ENCODE results near the gene INSC.

INSC gene

GRCh38 chr11:15217416-15217815 lies 102.7 kb downstream of the INSC start:
- DNase-seq (ENCODE audit: low read depth), result no peak

GRCh38 chr11:15222777-15223176 lies 108.1 kb downstream of the INSC start:
- no peak for DNase-seq (ENCODE audit: low read depth)

GRCh38 chr11:15223318-15223717 lies 108.6 kb downstream of the INSC start:
- no peak for DNase-seq (ENCODE audit: low read depth)

- DNase-seq (ENCODE audit: low read depth), result no peak
Measured at GRCh38 chr11:15224466-15224865, 109.7 kb downstream of the INSC start.

- DNase-seq (ENCODE audit: low read depth), result no peak
Measured at GRCh38 chr11:15227011-15227410, 112.3 kb downstream of the INSC start.

GRCh38 chr11:15228331-15228849 lies 113.7 kb downstream of the INSC start:
- no peak for DNase-seq (ENCODE audit: low read depth)

GRCh38 chr11:15229069-15229468 lies 114.3 kb downstream of the INSC start:
- no peak for DNase-seq (ENCODE audit: low read depth)

GRCh38 chr11:15232496-15232895 lies 117.8 kb downstream of the INSC start:
- no peak for DNase-seq (ENCODE audit: low read depth)

GRCh38 chr11:15233371-15234165 lies 118.8 kb downstream of the INSC start:
- no peak for DNase-seq (ENCODE audit: low read depth)

- DNase-seq (ENCODE audit: low read depth), result no peak
Measured at GRCh38 chr11:15234796-15235195, 120.1 kb downstream of the INSC start.

GRCh38 chr11:15236559-15236958 lies 121.8 kb downstream of the INSC start:
- DNase-seq (ENCODE audit: low read depth), result no peak

GRCh38 chr11:15238856-15239255 lies 124.1 kb downstream of the INSC start:
- no peak for DNase-seq (ENCODE audit: low read depth)

GRCh38 chr11:15248749-15249148 lies 134.0 kb downstream of the INSC start:
- DNase-seq (ENCODE audit: low read depth), result no peak

- DNase-seq (ENCODE audit: low read depth), result no peak
Measured at GRCh38 chr11:15258433-15259165, 143.9 kb downstream of the INSC start.

GRCh38 chr11:15266999-15267398 lies 152.3 kb downstream of the INSC start:
- no peak for DNase-seq (ENCODE audit: low read depth)

- no peak for DNase-seq (ENCODE audit: low read depth)
Measured at GRCh38 chr11:15268598-15268997, 153.9 kb downstream of the INSC start.

- DNase-seq (ENCODE audit: low read depth), result no peak
Measured at GRCh38 chr11:15275141-15275540, 160.4 kb downstream of the INSC start.

GRCh38 chr11:15276621-15277020 lies 161.9 kb downstream of the INSC start:
- DNase-seq (ENCODE audit: low read depth), result no peak

GRCh38 chr11:15278128-15278527 lies 163.4 kb downstream of the INSC start:
- DNase-seq (ENCODE audit: low read depth), result no peak

- no peak for DNase-seq (ENCODE audit: low read depth)
Measured at GRCh38 chr11:15280393-15280792, 165.7 kb downstream of the INSC start.

- DNase-seq (ENCODE audit: low read depth), result no peak
Measured at GRCh38 chr11:15282754-15283153, 168.0 kb downstream of the INSC start.

GRCh38 chr11:15286465-15286864 lies 171.7 kb downstream of the INSC start:
- no peak for DNase-seq (ENCODE audit: low read depth)

- no peak for DNase-seq (ENCODE audit: low read depth)
Measured at GRCh38 chr11:15288863-15289262, 174.1 kb downstream of the INSC start.
